GM12878 (cell line): ENCODE data around the gene BAAT.

Experiments
- CBFB ChIP-seq: IDR thresholded peaks from 2 replicates; pipeline ENCODE4 v1.6.1; 2016; ENCODE audit warnings: antibody characterized with exemption, low read depth
- RAD21 ChIP-seq: IDR thresholded peaks from 2 replicates; pipeline ENCODE4 v1.6.1; 2011; ENCODE audit warnings: mild to moderate bottlenecking, low read depth, low read length, moderate library complexity; ENCODE audit not compliant: insufficient read depth
- REST ChIP-seq: IDR thresholded peaks from 2 replicates; pipeline ENCODE4 v1.6.1; 2012; ENCODE audit warnings: mild to moderate bottlenecking, low read depth, low read length
- TF ChIP-seq, protein P1 (sequence below), 3 experiments: IDR thresholded peaks in 2 of 3; conservative IDR thresholded peaks in 1 of 3; 2 replicates each; pipeline ENCODE4 v1.5.1; 2011; ENCODE audit warnings: low read depth in 3 of 3, low read length in 3 of 3, mild to moderate bottlenecking in 3 of 3, control low read depth in 2 of 3, moderate library complexity in 2 of 3, inconsistent platforms in 1 of 3, mixed read lengths in 1 of 3; ENCODE audit not compliant: control insufficient read depth in 2 of 3, insufficient read depth in 1 of 3; ENCODE audit errors: extremely low read depth in 1 of 3

DNA sequence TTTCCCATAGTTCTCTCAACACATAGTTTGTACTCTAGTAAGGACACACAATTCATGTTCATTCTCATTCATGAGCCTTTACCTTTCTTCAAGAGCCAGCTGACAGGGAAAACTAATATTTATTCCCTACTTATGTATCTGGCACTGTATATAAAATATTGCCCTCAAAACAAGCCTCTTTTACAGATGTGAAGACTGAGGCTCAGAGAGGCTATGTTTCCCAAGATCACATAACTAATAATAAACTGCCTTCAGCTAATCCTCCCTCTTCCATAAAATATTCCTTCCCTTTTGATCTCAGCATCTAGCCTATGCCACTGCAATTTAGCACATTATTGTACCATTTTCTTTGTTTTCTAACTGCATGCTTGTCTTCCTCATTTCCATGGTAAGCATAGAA, 32.6 kb upstream of the BAAT start:
- TF ChIP-seq RAD21 (no peak), CBFB (no peak), REST (no peak)
- TF ChIP-seq, protein P1, sequence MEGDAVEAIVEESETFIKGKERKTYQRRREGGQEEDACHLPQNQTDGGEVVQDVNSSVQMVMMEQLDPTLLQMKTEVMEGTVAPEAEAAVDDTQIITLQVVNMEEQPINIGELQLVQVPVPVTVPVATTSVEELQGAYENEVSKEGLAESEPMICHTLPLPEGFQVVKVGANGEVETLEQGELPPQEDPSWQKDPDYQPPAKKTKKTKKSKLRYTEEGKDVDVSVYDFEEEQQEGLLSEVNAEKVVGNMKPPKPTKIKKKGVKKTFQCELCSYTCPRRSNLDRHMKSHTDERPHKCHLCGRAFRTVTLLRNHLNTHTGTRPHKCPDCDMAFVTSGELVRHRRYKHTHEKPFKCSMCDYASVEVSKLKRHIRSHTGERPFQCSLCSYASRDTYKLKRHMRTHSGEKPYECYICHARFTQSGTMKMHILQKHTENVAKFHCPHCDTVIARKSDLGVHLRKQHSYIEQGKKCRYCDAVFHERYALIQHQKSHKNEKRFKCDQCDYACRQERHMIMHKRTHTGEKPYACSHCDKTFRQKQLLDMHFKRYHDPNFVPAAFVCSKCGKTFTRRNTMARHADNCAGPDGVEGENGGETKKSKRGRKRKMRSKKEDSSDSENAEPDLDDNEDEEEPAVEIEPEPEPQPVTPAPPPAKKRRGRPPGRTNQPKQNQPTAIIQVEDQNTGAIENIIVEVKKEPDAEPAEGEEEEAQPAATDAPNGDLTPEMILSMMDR (IDR thresholded peaks at IDR 0.05 in 2 of 3, conservative IDR thresholded peaks at IDR 0.05 in 1 of 3; ENCODE audit: control insufficient read depth in 2 of 3, extremely low read depth in 1 of 3, insufficient read depth in 1 of 3, low read depth in 3 of 3, low read length in 3 of 3): no peak
